ENCODE data around the gene TNFSF15. TPM values are rescaled to one million over a fixed set of nuclear protein-coding genes. Genes with fewer than 3 reads are reported as not detected.

The TNFSF15 gene
- total RNA-seq, 2 donors from 2014 or later = 1.7 to 9.0 TPM

DNA sequence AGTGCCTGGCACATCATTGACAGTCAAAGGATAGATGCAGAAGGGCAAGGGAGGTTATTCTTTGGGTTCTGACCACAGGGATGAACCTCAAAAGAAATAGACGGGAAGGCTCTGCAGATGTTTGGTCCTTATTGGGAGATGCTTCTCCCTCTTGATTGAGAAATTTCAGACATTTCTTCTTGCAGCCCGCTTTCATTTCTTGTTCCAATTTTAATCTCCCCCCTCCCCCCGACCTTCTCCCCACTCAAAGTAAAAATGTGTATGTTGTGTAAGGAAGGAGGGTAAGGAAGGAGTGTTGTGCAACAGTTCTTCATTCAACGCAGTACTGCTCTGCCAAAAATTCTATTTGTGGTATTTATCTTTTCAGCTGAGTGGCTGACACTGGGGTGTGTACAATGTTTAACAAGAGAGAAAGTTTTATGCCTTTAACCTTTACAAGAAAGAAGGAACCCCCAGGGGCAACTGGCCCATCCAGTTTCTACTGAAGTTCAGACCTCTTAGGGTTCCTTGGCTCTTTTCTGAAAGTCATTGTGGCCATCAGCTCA is 46.3 kb upstream of the TNFSF15 start:
- WGBS = 43% methylated on average over 4 of the region's 4 CpGs
- H3K27me3 ChIP-seq (replicated peaks; ENCODE audit: insufficient read depth) = no peaks in the 10 kb centered on the region
- no peaks in the 10 kb centered on the region for H3K4me1 ChIP-seq (replicated peaks)
- no peaks in the 10 kb centered on the region for H3K36me3 ChIP-seq
- H3K4me3 ChIP-seq = no peak overlapping the region
- intact Hi-C loops (cut with DNase I) = no loop called here
- no peak for TF ChIP-seq POLR2A (IDR thresholded peaks at IDR 0.05)
- TF ChIP-seq POLR2AphosphoS5 (IDR thresholded peaks at IDR 0.05) = peak; percentile 61
- TF ChIP-seq, protein P1, sequence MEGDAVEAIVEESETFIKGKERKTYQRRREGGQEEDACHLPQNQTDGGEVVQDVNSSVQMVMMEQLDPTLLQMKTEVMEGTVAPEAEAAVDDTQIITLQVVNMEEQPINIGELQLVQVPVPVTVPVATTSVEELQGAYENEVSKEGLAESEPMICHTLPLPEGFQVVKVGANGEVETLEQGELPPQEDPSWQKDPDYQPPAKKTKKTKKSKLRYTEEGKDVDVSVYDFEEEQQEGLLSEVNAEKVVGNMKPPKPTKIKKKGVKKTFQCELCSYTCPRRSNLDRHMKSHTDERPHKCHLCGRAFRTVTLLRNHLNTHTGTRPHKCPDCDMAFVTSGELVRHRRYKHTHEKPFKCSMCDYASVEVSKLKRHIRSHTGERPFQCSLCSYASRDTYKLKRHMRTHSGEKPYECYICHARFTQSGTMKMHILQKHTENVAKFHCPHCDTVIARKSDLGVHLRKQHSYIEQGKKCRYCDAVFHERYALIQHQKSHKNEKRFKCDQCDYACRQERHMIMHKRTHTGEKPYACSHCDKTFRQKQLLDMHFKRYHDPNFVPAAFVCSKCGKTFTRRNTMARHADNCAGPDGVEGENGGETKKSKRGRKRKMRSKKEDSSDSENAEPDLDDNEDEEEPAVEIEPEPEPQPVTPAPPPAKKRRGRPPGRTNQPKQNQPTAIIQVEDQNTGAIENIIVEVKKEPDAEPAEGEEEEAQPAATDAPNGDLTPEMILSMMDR (IDR thresholded peaks at IDR 0.05) = no peak
- H3K27ac ChIP-seq = peak overlapping the region in 1 of 2 donors; percentile 37
- peak; percentile 48 for DNase-seq (ENCODE audit: low spot score)
- no peaks in the 10 kb centered on the region for H3K9me3 ChIP-seq

DNA sequence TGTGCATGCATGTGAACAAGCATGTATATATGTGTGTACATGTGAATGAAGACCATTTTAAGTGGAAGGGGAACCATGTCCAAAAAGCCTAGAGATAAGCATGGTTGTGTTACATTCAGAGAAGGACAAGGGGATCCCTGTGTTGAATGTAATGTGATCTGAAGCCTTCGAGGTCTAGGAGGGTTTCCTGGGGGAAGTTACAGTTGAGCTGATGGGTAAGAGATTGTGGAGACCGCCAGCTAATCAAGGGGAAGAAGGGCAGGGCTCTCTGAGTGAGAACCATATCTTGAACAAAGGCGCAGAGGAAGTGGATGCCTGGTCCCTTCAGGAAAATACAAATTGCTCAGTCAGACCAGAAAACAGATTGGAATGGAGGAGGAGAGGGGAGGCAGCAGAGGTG is 45.5 kb upstream of the TNFSF15 start:
- no peak for DNase-seq (ENCODE audit: low spot score)
- no peak overlapping the region for H3K27ac ChIP-seq
- TF ChIP-seq POLR2A (IDR thresholded peaks at IDR 0.05) (no peak), POLR2AphosphoS5 (IDR thresholded peaks at IDR 0.05) (no peak)
- TF ChIP-seq, protein P1 (IDR thresholded peaks at IDR 0.05) = no peak
- H3K4me1 ChIP-seq (replicated peaks) = no peaks in the 10 kb centered on the region
- H3K4me3 ChIP-seq = no peak overlapping the region
- 77% methylated on average over 3 of the region's 3 CpGs for WGBS
- no peaks in the 10 kb centered on the region for H3K9me3 ChIP-seq
- intact Hi-C loops (cut with DNase I) = no loop called here
- no peaks in the 10 kb centered on the region for H3K36me3 ChIP-seq
- no peaks in the 10 kb centered on the region for H3K27me3 ChIP-seq (replicated peaks; ENCODE audit: insufficient read depth)

DNA sequence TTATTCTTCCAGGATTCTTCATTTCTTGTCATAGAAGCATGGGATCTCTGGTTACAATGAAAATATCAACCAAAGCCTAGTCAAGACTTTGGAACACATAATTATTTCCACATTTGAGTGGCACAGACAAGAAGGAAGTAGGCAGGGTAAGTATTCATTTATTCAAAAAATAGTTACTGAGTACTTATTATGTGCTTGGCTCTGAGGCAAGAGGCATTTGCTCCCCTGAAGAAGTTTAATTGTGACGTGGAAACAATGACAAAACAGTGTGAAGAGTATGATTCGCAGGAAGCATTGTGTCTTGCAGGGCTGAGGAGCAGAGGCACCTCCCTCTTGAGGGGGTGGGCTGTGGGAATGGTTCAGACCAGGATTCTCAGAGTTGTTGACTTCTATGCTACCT is 45.0 kb upstream of the TNFSF15 start:
- Histone ChIP-seq H3K27me3 (replicated peaks; ENCODE audit: insufficient read depth) (no peaks in the 10 kb centered on the region), H3K27ac (no peak overlapping the region), H3K36me3 (no peaks in the 10 kb centered on the region), H3K9me3 (no peaks in the 10 kb centered on the region), H3K4me3 (no peak overlapping the region), H3K4me1 (replicated peaks) (no peaks in the 10 kb centered on the region)
- 83% methylated on average over 2 of the region's 2 CpGs for WGBS
- no peak for TF ChIP-seq POLR2AphosphoS5 (IDR thresholded peaks at IDR 0.05)
- TF ChIP-seq POLR2A (IDR thresholded peaks at IDR 0.05) = no peak
- TF ChIP-seq, protein P1 (IDR thresholded peaks at IDR 0.05) = no peak
- intact Hi-C loops (cut with DNase I) = no loop called here
- no peak for DNase-seq (ENCODE audit: low spot score)

DNA sequence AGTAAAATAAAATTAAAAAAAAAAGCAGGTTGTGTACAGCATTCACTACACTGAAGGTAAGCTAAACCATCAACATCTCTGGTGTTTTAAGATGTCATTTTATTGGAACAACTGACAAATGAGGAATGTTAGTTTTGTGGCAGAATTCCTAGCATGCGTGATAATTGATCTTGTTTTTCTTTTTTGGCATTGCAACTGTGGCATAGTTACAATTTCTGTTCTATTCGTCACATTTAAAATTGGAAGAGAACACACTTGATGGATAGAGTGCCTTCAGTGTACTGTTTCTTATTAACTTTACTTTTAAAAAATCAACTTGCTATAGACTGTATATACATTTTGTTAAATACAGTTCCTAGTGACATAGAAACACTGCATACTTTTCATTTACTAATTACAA is 43.6 kb upstream of the TNFSF15 start:
- no peak overlapping the region for H3K4me3 ChIP-seq
- H3K36me3 ChIP-seq = no peaks in the 10 kb centered on the region
- H3K4me1 ChIP-seq (replicated peaks) = no peaks in the 10 kb centered on the region
- DNase-seq (ENCODE audit: low spot score) = no peak
- intact Hi-C loops (cut with DNase I) = no loop called here
- H3K9me3 ChIP-seq = no peaks in the 10 kb centered on the region
- TF ChIP-seq, protein P1 (IDR thresholded peaks at IDR 0.05) = no peak
- no peak for TF ChIP-seq POLR2A (IDR thresholded peaks at IDR 0.05)
- WGBS = 33% methylated on average over 2 of the region's 2 CpGs
- no peak overlapping the region for H3K27ac ChIP-seq
- no peaks in the 10 kb centered on the region for H3K27me3 ChIP-seq (replicated peaks; ENCODE audit: insufficient read depth)
